Measurements from ENCODE around the gene PTPN6. TPM values are rescaled to one million over a fixed set of nuclear protein-coding genes. Genes with fewer than 3 reads are reported as not detected.
A peak's percentile ranks its signal among the peaks of the same experiment; 100 is the strongest.

The PTPN6 gene
- total RNA-seq, 1 experiment from 2014 or later: 19.8 TPM

GRCh38 chr12:6961278-6961694, 10.1 kb downstream of the PTPN6 start:
- no peak for DNase-seq
- no peaks in the 10 kb centered on the region; the same call in 1 of the 2 replicates for H3K27me3 Mint-ChIP-seq (ENCODE audit: low read depth)
- Histone ChIP-seq H3K23ac (ENCODE audit: insufficient read length, low read depth, low read length) (no peak overlapping the region), H3K56ac (ENCODE audit: insufficient read length, low read depth, low read length) (no peak overlapping the region), H3K79me2 (ENCODE audit: insufficient read depth, low read length) (no peaks in the 10 kb centered on the region; the same call in 1 of the 2 replicates), H3K23me2 (ENCODE audit: insufficient read length, low read depth, low read length, poor library complexity, severe bottlenecking) (peaks cover 17% of the 10 kb centered on the region), H3K9me3 (ENCODE audit: control insufficient read depth, low read depth, low read length) (no peaks in the 10 kb centered on the region), H2BK15ac (ENCODE audit: low read depth, low read length) (no peak overlapping the region), H3T11ph (ENCODE audit: low read length) (no peak overlapping the region), H3K27me3 (ENCODE audit: insufficient read depth, low read length) (no peaks in the 10 kb centered on the region), H2BK12ac (ENCODE audit: insufficient read length, low read depth, low read length) (no peak overlapping the region), H3K9ac (ENCODE audit: extremely low read depth, insufficient read length, low read length) (peak overlapping the region; percentile 28), H3K27ac (ENCODE audit: insufficient read length, low read depth, low read length) (peak overlapping the region; percentile 70), H2AK5ac (ENCODE audit: insufficient read length, low read length) (no peak overlapping the region), H3K4ac (ENCODE audit: low read depth, low read length) (no peak overlapping the region), H2BK5ac (ENCODE audit: insufficient read length, low read length) (no peak overlapping the region), H2BK120ac (ENCODE audit: low read depth, low read length, poor library complexity, severe bottlenecking) (no peak overlapping the region), H2AFZ (ENCODE audit: low read length) (no peak overlapping the region), H4K20me1 (ENCODE audit: control insufficient read depth, insufficient read depth, insufficient read length) (peaks cover 2% of the 10 kb centered on the region), H3K4me2 (ENCODE audit: insufficient read depth, insufficient read length, low read length) (peak overlapping the region; percentile 72), H3K14ac (ENCODE audit: insufficient read depth, low read length) (peak overlapping the region; percentile 38), H3K4me1 (ENCODE audit: insufficient read depth, low read length) (peaks cover 6% of the 10 kb centered on the region; the same call in 1 of the 2 replicates), H3K18ac (ENCODE audit: insufficient read length, low read depth, low read length) (peak overlapping the region; percentile 78), H4K5ac (ENCODE audit: insufficient read length, low read depth, low read length) (peak overlapping the region; percentile 85), H4K91ac (ENCODE audit: insufficient read length, low read depth, low read length) (peak overlapping the region; percentile 11), H3K79me1 (ENCODE audit: insufficient read depth, low read depth, low read length, poor library complexity, severe bottlenecking) (no peaks in the 10 kb centered on the region), H2BK20ac (ENCODE audit: low read depth, low read length, poor library complexity, severe bottlenecking) (no peak overlapping the region), H4K8ac (replicated peaks; ENCODE audit: insufficient read length, low read depth, low read length) (no peak overlapping the region)
- peak overlapping the region; percentile 98 to 99 (median 99); a peak in 4 of 7 replicates for H3K27ac Mint-ChIP-seq
- H3K4me1 Mint-ChIP-seq: peaks cover 45 to 60% of the 10 kb centered on the region in 2 experiments
- peaks cover 12 to 26% (median 13%) of the 10 kb centered on the region in 3 experiments; a peak in 6 of 7 replicates for H3K36me3 Mint-ChIP-seq (ENCODE audit: insufficient read depth in 1 of 3, low read depth in 3 of 3)
- no peaks in the 10 kb centered on the region for H3K9me3 Mint-ChIP-seq
- TF ChIP-seq CTCF (conservative IDR thresholded peaks at IDR 0.05): no peak
- H3K4me3 Mint-ChIP-seq: peak overlapping the region; percentile 68 to 82
- no CpG with 5 or more reads among the region's 24 CpGs for WGBS (ENCODE audit: extremely low coverage, insufficient read length, low lambda C conversion rate)

All from H9 (cell line).